ENCODE results near the gene CCL22.

- no peak for TF ChIP-seq CTCF (IDR thresholded peaks at IDR 0.05; ENCODE audit: low read length)
- TF ChIP-seq EZH2 (optimal IDR thresholded peaks at IDR 0.05; ENCODE audit: low read depth, low read length) = no peak
- TF ChIP-seq EZH2phosphoT487 (IDR thresholded peaks at IDR 0.05; ENCODE audit: low read length) = no peak
Observed at GRCh38 chr16:57348327-57348726, 10.3 kb upstream of the CCL22 start.

Measured in MM.1S (cell line).